Psoas muscle (tissue), 8 donors: ENCODE results near the gene KHNYN. TPM values are rescaled to one million over a fixed set of nuclear protein-coding genes. Genes with fewer than 3 reads are reported as not detected.

ENCODE experiments used
- ATAC-seq, 4 donors: fragments of 200-7000 bp; cut with Tn5 transposase; one replicate each; pipeline ENCODE4 v1.9.1; 2020; ENCODE audit warnings: moderate library complexity in 3 of 4, mild to moderate bottlenecking in 2 of 4
- DNase-seq, 2 donors: peaks; one replicate each; pipeline ENCODE4 v3.0.0-alpha.2; 2020
- H3K27ac ChIP-seq: fragments of 200-600 bp; one replicate; pipeline ENCODE4 v1.8.0; 2022
- H3K27me3 ChIP-seq, 3 donors: fragments of 200-600 bp in 1 of 3; one replicate each; pipeline versions ENCODE4 v1.6.1 to v1.8.0; 2013 to 2022; ENCODE audit warnings: low read length in 2 of 3, mild to moderate bottlenecking in 2 of 3, moderate library complexity in 1 of 3; ENCODE audit not compliant: insufficient read depth in 3 of 3
- H3K36me3 ChIP-seq, 2 donors: fragments of 200-600 bp in 1 of 2; one replicate each; pipeline versions ENCODE4 v1.6.1 to v1.8.0; 2013 to 2022; ENCODE audit warnings: low read depth in 1 of 2, mild to moderate bottlenecking in 1 of 2, moderate library complexity in 1 of 2; ENCODE audit not compliant: insufficient read depth in 1 of 2
- H3K4me1 ChIP-seq: fragments of 200-600 bp; one replicate; pipeline ENCODE4 v1.8.0; 2022
- H3K4me3 ChIP-seq: fragments of 200-600 bp; one replicate; pipeline ENCODE4 v1.8.0; 2022; ENCODE audit warnings: mild to moderate bottlenecking
- H3K9me3 ChIP-seq: fragments of 200-600 bp; one replicate; pipeline ENCODE4 v1.8.0; 2022
- CTCF ChIP-seq: fragments of 200-600 bp; IDR thresholded peaks from one replicate; pipeline ENCODE4 v1.8.0; 2022; ENCODE audit warnings: antibody characterized with exemption
- WGBS, 3 donors: extraction: QIAGEN DNeasy Blood & Tissue Kit; methylation state at CpG; one replicate each; pipeline versions ENCODE4 v1.1.6 to v1.1.7; 2013; 5-methylcytosine and 5-hydroxymethylcytosine counted together
- intact Hi-C, 2 donors: fragments of 100-400 bp; cut with DNase I; formaldehyde crosslinking; loops; one replicate each; pipeline versions ENCODE4 v1.11.0 to v1.14.2; 2022
- polyA plus RNA-seq, 3 donors: library from polyadenylated mRNA; stranded (reverse); fragments of 200-250 nt; gene quantifications; one replicate each; pipeline ENCODE4 v1.2.3, GENCODE V29; 2013
- total RNA-seq, 4 donors: library from RNA; stranded (reverse); fragmentation: NEBNext Ultra II Directional in 2 of 4; extraction: Animal tissue kit (Norgen Biotek cat#: 25700) in 2 of 4; gene quantifications; one replicate each; pipeline versions ENCODE4 v1.2.1 to v1.2.4, GENCODE V29; 2021 to 2023
- donor health status: healthy with polysubstance abuse.
- donor health status: DM: no; HTN: no; CAD: no; lungs with moderate emphysema.
- donor health status: Bipolar disorder and iron deficiency.
- donor health status: healthy.
- donor health status: DM: yes; HTN: yes; CAD: no.
- donor health status: DM: no; HTN: no; CAD: no.
- donor health status: DM: no; HTN: no; CAD: no.
- donor health status: DM: yes; HTN: yes; CAD: no.

KHNYN gene
- total and polyA plus RNA-seq, 7 donors, result 15.3 to 74.9 (median 40.2) TPM

- Histone ChIP-seq H3K27me3 (peaks cover 0 to 1% (median 0%) of the 10 kb centered on the region in 3 donors), H3K36me3 (no peaks in the 10 kb centered on the region), H3K9me3 (peaks cover 5% of the 10 kb centered on the region), H3K4me3 (no peak overlapping the region), H3K27ac (no peak overlapping the region), H3K4me1 (no peaks in the 10 kb centered on the region)
- 45 to 53% (median 45%) methylated on average over 1 of the region's 1 CpG for WGBS, 3 donors
- ATAC-seq, result no peak
- no peak for DNase-seq
- TF ChIP-seq CTCF, result no peak
- intact Hi-C loops, result no loop called here
These were observed 29.0 kb downstream of the KHNYN start for GRCh38 chr14:24458736-24459135.

- WGBS, 3 donors, result 49 to 66% (median 64%) methylated on average over 3 of the region's 3 CpGs
- H3K9me3 ChIP-seq, result peaks cover 5% of the 10 kb centered on the region
- H3K4me3 ChIP-seq, result no peak overlapping the region
- peaks cover 0 to 1% (median 0%) of the 10 kb centered on the region in 3 donors for H3K27me3 ChIP-seq
- no peak for TF ChIP-seq CTCF
- intact Hi-C loops, result no loop called here
- no peaks in the 10 kb centered on the region for H3K4me1 ChIP-seq
- H3K36me3 ChIP-seq, result no peaks in the 10 kb centered on the region
- DNase-seq (no peak), ATAC-seq (no peak)
- no peak overlapping the region for H3K27ac ChIP-seq
These were observed 29.6 kb downstream of the KHNYN start for GRCh38 chr14:24459331-24459730.

- Histone ChIP-seq H3K36me3 (no peaks in the 10 kb centered on the region), H3K27ac (no peak overlapping the region), H3K9me3 (peaks cover 5% of the 10 kb centered on the region), H3K4me3 (no peak overlapping the region), H3K27me3 (peaks cover 0 to 1% (median 0%) of the 10 kb centered on the region in 3 donors), H3K4me1 (no peaks in the 10 kb centered on the region)
- DNase-seq (no peak), ATAC-seq (no peak)
- TF ChIP-seq CTCF, result no peak
- intact Hi-C loops, result no loop called here
These were observed 31.6 kb downstream of the KHNYN start for GRCh38 chr14:24461336-24461735.

GRCh38 chr14:24463017-24463883 is 33.5 kb downstream of the KHNYN start:
- no peak overlapping the region for H3K27ac ChIP-seq
- WGBS, 3 donors, result 30 to 79% (median 36%) methylated on average over 3 to 5 of the region's 5 CpGs
- no peak for ATAC-seq

More at GRCh38 chr14:24463017-24463883, 33.5 kb downstream of the KHNYN start:
- Histone ChIP-seq H3K4me1 (no peaks in the 10 kb centered on the region), H3K36me3 (no peaks in the 10 kb centered on the region), H3K4me3 (no peak overlapping the region), H3K9me3 (no peaks in the 10 kb centered on the region), H3K27me3 (no peaks in the 10 kb centered on the region)
- no peak for TF ChIP-seq CTCF
- intact Hi-C loops, result no loop called here
- DNase-seq, result no peak
